SW 1271 (cell line): ENCODE results near the gene CD99.
"Not testable (repeated sequence)": the region's sequence is repeated elsewhere in the genome, so short reads cannot be mapped to it uniquely, and the experiment has no call there.

Experiments used
- DNase-seq, 2 experiments: peaks; one replicate each; lab custom pipeline; 2025; lab: John Stamatoyannopoulos, UW

CD99 gene

GRCh38 chrX:2732649-2733048, 41.6 kb downstream of the CD99 start:
- no peak for DNase-seq

GRCh38 chrX:2733286-2733685, 42.2 kb downstream of the CD99 start:
- no peak for DNase-seq

- DNase-seq: no peak
Observed at GRCh38 chrX:2735270-2735669, 44.2 kb downstream of the CD99 start.

GRCh38 chrX:2740672-2741071, 49.6 kb downstream of the CD99 start:
- DNase-seq: no peak

- no peak for DNase-seq
Observed at GRCh38 chrX:2741386-2741785, 50.3 kb downstream of the CD99 start.

GRCh38 chrX:2746250-2746649, 55.2 kb downstream of the CD99 start:
- not testable (repeated sequence) for DNase-seq

GRCh38 chrX:2748171-2748814, 57.2 kb downstream of the CD99 start:
- DNase-seq: no peak

- DNase-seq: no peak
Observed at GRCh38 chrX:2748815-2749188, 57.7 kb downstream of the CD99 start.

- DNase-seq: no peak
Observed at GRCh38 chrX:2751291-2751690, 60.2 kb downstream of the CD99 start.

GRCh38 chrX:2751874-2752300, 60.8 kb downstream of the CD99 start, which contains the start of gene XG:
TSS of gene XG (plus strand) at chrX:2752040. CDS start at chrX:2752275, 235 bp downstream.
- DNase-seq: not testable (repeated sequence)

GRCh38 chrX:2752441-2752840, 61.3 kb downstream of the CD99 start:
- DNase-seq: not testable (repeated sequence)

GRCh38 chrX:2755163-2755715, 64.1 kb downstream of the CD99 start:
- DNase-seq: not testable (repeated sequence)

- no peak for DNase-seq
Observed at GRCh38 chrX:2756548-2756947, 65.5 kb downstream of the CD99 start.

- DNase-seq: no peak
Observed at GRCh38 chrX:2761246-2761645, 70.2 kb downstream of the CD99 start.

GRCh38 chrX:2762671-2763070, 71.6 kb downstream of the CD99 start:
- DNase-seq: not testable (repeated sequence)

GRCh38 chrX:2764766-2765548, 73.9 kb downstream of the CD99 start:
- DNase-seq: not testable (repeated sequence)

- DNase-seq: no peak
Observed at GRCh38 chrX:2765549-2765830, 74.4 kb downstream of the CD99 start.

- DNase-seq: no peak
Observed at GRCh38 chrX:2766906-2767305, 75.8 kb downstream of the CD99 start.

GRCh38 chrX:2767631-2768455, 76.7 kb downstream of the CD99 start:
- DNase-seq: no peak

- no peak for DNase-seq
Observed at GRCh38 chrX:2769615-2770014, 78.5 kb downstream of the CD99 start.

- not testable (repeated sequence) for DNase-seq
Observed at GRCh38 chrX:2773166-2774055, 82.3 kb downstream of the CD99 start.
